ENCODE data around the gene APELA. TPM values are rescaled to one million over a fixed set of nuclear protein-coding genes. Genes with fewer than 3 reads are reported as not detected.

Gene APELA
- total and polyA plus RNA-seq, 2 of the 4 experiments (the other 2 are of a cell fraction) = not detected

GRCh38 chr4:164888096-164888715 lies 11.2 kb downstream of the APELA start:
- Histone ChIP-seq H2BK5ac (ENCODE audit: low read depth, low read length, poor library complexity, severe bottlenecking) (no peak overlapping the region), H3K56ac (ENCODE audit: extremely low read depth, insufficient read depth, low read length) (no peak overlapping the region), H3K4me2 (ENCODE audit: low read depth, low read length) (no peak overlapping the region), H2BK120ac (ENCODE audit: low read depth, low read length) (no peak overlapping the region), H2BK15ac (ENCODE audit: low read depth, low read length) (no peak overlapping the region), H3K14ac (replicated peaks; ENCODE audit: low read depth, low read length) (no peak overlapping the region), H2AK5ac (ENCODE audit: low read depth, low read length) (no peak overlapping the region), H3K4me3 (ENCODE audit: insufficient read depth, low read depth, low read length) (no peak overlapping the region), H4K20me1 (ENCODE audit: insufficient read depth, low read length) (no peaks in the 10 kb centered on the region), H3K9ac (ENCODE audit: low read depth, low read length) (no peak overlapping the region), H3K4me1 (ENCODE audit: control insufficient read depth, insufficient read depth, low read length) (no peaks in the 10 kb centered on the region), H3K23ac (ENCODE audit: low read depth, low read length) (no peak overlapping the region), H4K91ac (ENCODE audit: insufficient read depth, low read depth, low read length) (no peak overlapping the region), H2BK20ac (ENCODE audit: low read depth, low read length) (no peak overlapping the region), H3K4ac (ENCODE audit: low read depth, low read length) (no peak overlapping the region), H2AFZ (replicated peaks; ENCODE audit: low read length, poor library complexity) (no peak overlapping the region), H3K36me3 (ENCODE audit: control insufficient read depth, insufficient read depth, low read length) (no peaks in the 10 kb centered on the region), H3K9me3 (ENCODE audit: control insufficient read depth, insufficient read depth, low read length) (peaks cover 2% of the 10 kb centered on the region; the same call in 1 of the 2 replicates), H2AK9ac (replicated peaks; ENCODE audit: low read depth, low read length, poor library complexity) (no peak overlapping the region), H4K8ac (ENCODE audit: low read depth in 2 of 2, low read length in 2 of 2) (no peak overlapping the region), H3K27me3 (ENCODE audit: control insufficient read depth, insufficient read depth, low read length) (no peaks in the 10 kb centered on the region), H3K18ac (ENCODE audit: low read depth, low read length) (no peak overlapping the region), H3K79me1 (ENCODE audit: low read depth in 1 of 2, low read length in 2 of 2) (no peaks in the 10 kb centered on the region), H3K9me1 (ENCODE audit: insufficient read depth, low read length) (no peaks in the 10 kb centered on the region), H4K5ac (ENCODE audit: low read depth, low read length) (no peak overlapping the region), H3K27ac (ENCODE audit: insufficient read depth, low read length) (no peak overlapping the region)
- WGBS, 2 experiments (ENCODE audit: extremely low coverage in 2 of 2, insufficient read length in 1 of 2) = 33% methylated on average over 1 of the region's 1 CpG; no CpG with 5 or more reads in 1 of the 2 experiments
- ATAC-seq (ENCODE audit: low read depth) (no peak), DNase-seq (no peak)
- in situ Hi-C loops (cut with MboI; ENCODE audit: low sequenced_read_pairs) = no loop called here
- no peak for TF ChIP-seq CEBPB (IDR thresholded peaks at IDR 0.05; ENCODE audit: low read depth, low read length)
- no peak for TF ChIP-seq CTCF (conservative IDR thresholded peaks at IDR 0.05; ENCODE audit: low read depth, low read length)
- TF ChIP-seq, protein P1, sequence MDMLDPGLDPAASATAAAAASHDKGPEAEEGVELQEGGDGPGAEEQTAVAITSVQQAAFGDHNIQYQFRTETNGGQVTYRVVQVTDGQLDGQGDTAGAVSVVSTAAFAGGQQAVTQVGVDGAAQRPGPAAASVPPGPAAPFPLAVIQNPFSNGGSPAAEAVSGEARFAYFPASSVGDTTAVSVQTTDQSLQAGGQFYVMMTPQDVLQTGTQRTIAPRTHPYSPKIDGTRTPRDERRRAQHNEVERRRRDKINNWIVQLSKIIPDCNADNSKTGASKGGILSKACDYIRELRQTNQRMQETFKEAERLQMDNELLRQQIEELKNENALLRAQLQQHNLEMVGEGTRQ (IDR thresholded peaks at IDR 0.05; ENCODE audit: low read depth, low read length) = no peak
- no peak for TF ChIP-seq CHD1 (IDR thresholded peaks at IDR 0.05; ENCODE audit: low read depth, low read length)
- no peak for TF ChIP-seq NFE2L2 (IDR thresholded peaks at IDR 0.05; ENCODE audit: low read depth, low read length)
- no peak for TF ChIP-seq POLR2A (IDR thresholded peaks at IDR 0.05; ENCODE audit: low read depth, low read length)
- TF ChIP-seq FOS (IDR thresholded peaks at IDR 0.05; ENCODE audit: low read depth, low read length) = no peak
- no peak for TF ChIP-seq RCOR1 (IDR thresholded peaks at IDR 0.05; ENCODE audit: insufficient replicate concordance, low read length)
- TF ChIP-seq MAFK (IDR thresholded peaks at IDR 0.05; ENCODE audit: low read depth, low read length) = no peak
- no peak for TF ChIP-seq ELK1 (IDR thresholded peaks at IDR 0.05; ENCODE audit: borderline replicate concordance, low read depth, low read length)
- no peak for TF ChIP-seq RFX5 (IDR thresholded peaks at IDR 0.05; ENCODE audit: low read depth, low read length)
- no peak for TF ChIP-seq SMC3 (IDR thresholded peaks at IDR 0.05; ENCODE audit: low read depth, low read length)
- no peak for TF ChIP-seq RAD21 (IDR thresholded peaks at IDR 0.05; ENCODE audit: low read length)
- no peak for TF ChIP-seq MAZ (IDR thresholded peaks at IDR 0.05; ENCODE audit: borderline replicate concordance, low read depth, low read length)
- TF ChIP-seq MXI1 (IDR thresholded peaks at IDR 0.05; ENCODE audit: borderline replicate concordance, low read depth, low read length) = no peak
- no peak for TF ChIP-seq BHLHE40 (IDR thresholded peaks at IDR 0.05; ENCODE audit: low read depth, low read length)
- dilution Hi-C loops (cut with HindIII; ENCODE audit: low sequenced_read_pairs, unreplicated experiment) = no loop called here
- CTCF ChIA-PET = no interaction called here
- BruUV-seq (replicated peaks) = no TSS peak
- intact Hi-C loops (cut with micrococcal nuclease) = no loop called here
- POLR2A ChIA-PET (ENCODE audit: unreplicated experiment) = no interaction called here
